NOMO-1 (cell line): ENCODE measurements around the gene RBM23.
A peak's percentile ranks its signal among the peaks of the same experiment; 100 is the strongest.
"Not testable (repeated sequence)": the region's sequence is repeated elsewhere in the genome, so short reads cannot be mapped to it uniquely, and the experiment has no call there.

ENCODE experiments used
- DNase-seq, 2 experiments: peaks; one replicate each; lab custom pipeline; 2025; ENCODE audit not compliant: unreplicated experiment in 2 of 2; lab: John Stamatoyannopoulos, UW

RBM23 gene

GRCh38 chr14:22918804-22919600 lies at the start of gene RBM23:
TSS of gene RBM23 (minus strand) at chr14:22919149.
- DNase-seq: peak; percentile 99 to 100

- DNase-seq: no peak
Observed at GRCh38 chr14:22966783-22967269, 47.9 kb upstream of the RBM23 start.

- not testable (repeated sequence) for DNase-seq
Observed at GRCh38 chr14:22965916-22966782, 47.2 kb upstream of the RBM23 start.

GRCh38 chr14:22962061-22962676 lies 43.2 kb upstream of the RBM23 start:
- DNase-seq: no peak

GRCh38 chr14:22955702-22956569 lies 37.0 kb upstream of the RBM23 start:
- peak in 1 of 2 experiments; percentile 10 for DNase-seq

GRCh38 chr14:22952418-22952817 lies 33.5 kb upstream of the RBM23 start:
- DNase-seq: no peak

- peak; percentile 54 to 80 for DNase-seq
Observed at GRCh38 chr14:22951795-22952194, 32.8 kb upstream of the RBM23 start.

- no peak for DNase-seq
Observed at GRCh38 chr14:22945642-22946041, 26.7 kb upstream of the RBM23 start.

GRCh38 chr14:22939684-22940083 lies 20.7 kb upstream of the RBM23 start:
- DNase-seq: no peak

- DNase-seq: no peak
Observed at GRCh38 chr14:22935156-22935555, 16.2 kb upstream of the RBM23 start.

- no peak for DNase-seq
Observed at GRCh38 chr14:22932146-22932545, 13.2 kb upstream of the RBM23 start.

- no peak for DNase-seq
Observed at GRCh38 chr14:22929961-22930364, 11.0 kb upstream of the RBM23 start.

GRCh38 chr14:22929104-22929960 lies 10.4 kb upstream of the RBM23 start, which contains the start of gene PRMT5:
TSS of gene PRMT5 (minus strand) at chr14:22929376. CDS start at chr14:22929361, 15 bp downstream.
- DNase-seq: peak; percentile 98 to 100

GRCh38 chr14:22928237-22929103 lies 9.5 kb upstream of the RBM23 start:
- DNase-seq: no peak

- no peak for DNase-seq
Observed at GRCh38 chr14:22926316-22926715, 7.4 kb upstream of the RBM23 start.

GRCh38 chr14:22925513-22925912 lies 6.6 kb upstream of the RBM23 start:
- DNase-seq: no peak

GRCh38 chr14:22923746-22924145 lies 4.8 kb upstream of the RBM23 start:
- no peak for DNase-seq

GRCh38 chr14:22922294-22922693 lies 3.3 kb upstream of the RBM23 start:
- DNase-seq: no peak
